ENCODE results near the gene RBM19.

The RBM19 gene

GRCh38 chr12:113867258-113867657 lies 98.9 kb downstream of the RBM19 start:
- TF ChIP-seq, protein P1, sequence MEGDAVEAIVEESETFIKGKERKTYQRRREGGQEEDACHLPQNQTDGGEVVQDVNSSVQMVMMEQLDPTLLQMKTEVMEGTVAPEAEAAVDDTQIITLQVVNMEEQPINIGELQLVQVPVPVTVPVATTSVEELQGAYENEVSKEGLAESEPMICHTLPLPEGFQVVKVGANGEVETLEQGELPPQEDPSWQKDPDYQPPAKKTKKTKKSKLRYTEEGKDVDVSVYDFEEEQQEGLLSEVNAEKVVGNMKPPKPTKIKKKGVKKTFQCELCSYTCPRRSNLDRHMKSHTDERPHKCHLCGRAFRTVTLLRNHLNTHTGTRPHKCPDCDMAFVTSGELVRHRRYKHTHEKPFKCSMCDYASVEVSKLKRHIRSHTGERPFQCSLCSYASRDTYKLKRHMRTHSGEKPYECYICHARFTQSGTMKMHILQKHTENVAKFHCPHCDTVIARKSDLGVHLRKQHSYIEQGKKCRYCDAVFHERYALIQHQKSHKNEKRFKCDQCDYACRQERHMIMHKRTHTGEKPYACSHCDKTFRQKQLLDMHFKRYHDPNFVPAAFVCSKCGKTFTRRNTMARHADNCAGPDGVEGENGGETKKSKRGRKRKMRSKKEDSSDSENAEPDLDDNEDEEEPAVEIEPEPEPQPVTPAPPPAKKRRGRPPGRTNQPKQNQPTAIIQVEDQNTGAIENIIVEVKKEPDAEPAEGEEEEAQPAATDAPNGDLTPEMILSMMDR (IDR thresholded peaks at IDR 0.05; ENCODE audit: low read length): no peak
- TF ChIP-seq EZH2 (optimal IDR thresholded peaks at IDR 0.05; ENCODE audit: low read depth, low read length) (no peak), EZH2phosphoT487 (IDR thresholded peaks at IDR 0.05; ENCODE audit: low read length) (no peak)
- Histone ChIP-seq H3K36me3 (replicated peaks; ENCODE audit: insufficient read depth, low read length) (no peaks in the 10 kb centered on the region), H3K9ac (ENCODE audit: low read length) (no peak overlapping the region), H3K4me1 (ENCODE audit: low read length) (no peaks in the 10 kb centered on the region), H4K20me1 (ENCODE audit: insufficient read depth, low read length) (no peaks in the 10 kb centered on the region), H3K4me2 (ENCODE audit: low read depth, low read length) (no peak overlapping the region), H2AFZ (ENCODE audit: low read length) (no peak overlapping the region), H3K27me3 (replicated peaks; ENCODE audit: insufficient read depth, low read length) (no peaks in the 10 kb centered on the region), H3K4me3 (ENCODE audit: low read length) (no peak overlapping the region), H3K79me2 (ENCODE audit: low read length) (no peaks in the 10 kb centered on the region), H3F3A (ENCODE audit: insufficient read depth, low read length) (no peaks in the 10 kb centered on the region), H3K9me3 (replicated peaks; ENCODE audit: insufficient read depth, low read length) (no peaks in the 10 kb centered on the region), H3K9me2 (replicated peaks; ENCODE audit: insufficient read depth, low read length) (no peaks in the 10 kb centered on the region), H3K27ac (ENCODE audit: low read length) (no peak overlapping the region)
- DNase-seq: no peak

DNA sequence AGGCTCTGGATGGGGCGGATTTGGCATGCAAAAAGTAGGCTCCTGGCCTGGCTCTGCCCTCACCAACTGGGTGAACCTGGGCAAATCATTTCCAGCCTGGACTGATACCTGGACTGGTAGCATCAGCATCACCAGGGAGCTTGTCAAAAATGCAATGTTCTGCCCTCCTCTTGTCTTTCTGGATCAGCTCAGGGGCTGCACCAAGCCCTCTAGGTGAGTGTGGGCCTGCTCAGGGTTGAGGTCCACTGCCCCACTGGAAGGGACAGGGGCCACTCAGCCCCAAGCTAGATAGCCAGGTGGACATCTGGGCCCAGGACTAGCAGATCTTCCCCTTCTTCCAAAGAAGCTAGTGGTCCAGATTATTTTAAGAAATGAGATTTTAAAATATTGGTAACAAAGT lies 99.6 kb downstream of the RBM19 start:
- H3K9me2 ChIP-seq (replicated peaks; ENCODE audit: insufficient read depth, low read length): no peaks in the 10 kb centered on the region
- H3K4me3 ChIP-seq (ENCODE audit: low read length): no peak overlapping the region
- TF ChIP-seq EZH2 (optimal IDR thresholded peaks at IDR 0.05; ENCODE audit: low read depth, low read length) (no peak), EZH2phosphoT487 (IDR thresholded peaks at IDR 0.05; ENCODE audit: low read length) (no peak)
- TF ChIP-seq, protein P1 (IDR thresholded peaks at IDR 0.05; ENCODE audit: low read length): no peak

GRCh38 chr12:113863455-113863845 lies 102.7 kb downstream of the RBM19 start:
- no peaks in the 10 kb centered on the region for H3K4me1 ChIP-seq (ENCODE audit: low read length)
- H3K27me3 ChIP-seq (replicated peaks; ENCODE audit: insufficient read depth, low read length): no peaks in the 10 kb centered on the region
- TF ChIP-seq EZH2phosphoT487 (IDR thresholded peaks at IDR 0.05; ENCODE audit: low read length) (no peak), EZH2 (optimal IDR thresholded peaks at IDR 0.05; ENCODE audit: low read depth, low read length) (no peak)
- TF ChIP-seq, protein P1 (IDR thresholded peaks at IDR 0.05; ENCODE audit: low read length): no peak
- H3K27ac ChIP-seq (ENCODE audit: low read length): no peak overlapping the region
- no peak overlapping the region for H3K9ac ChIP-seq (ENCODE audit: low read length)
- no peaks in the 10 kb centered on the region for H3K36me3 ChIP-seq (replicated peaks; ENCODE audit: insufficient read depth, low read length)
- H4K20me1 ChIP-seq (ENCODE audit: insufficient read depth, low read length): no peaks in the 10 kb centered on the region
- DNase-seq: no peak
- no peaks in the 10 kb centered on the region for H3K9me2 ChIP-seq (replicated peaks; ENCODE audit: insufficient read depth, low read length)
- H3K79me2 ChIP-seq (ENCODE audit: low read length): no peaks in the 10 kb centered on the region
- no peak overlapping the region for H2AFZ ChIP-seq (ENCODE audit: low read length)
- H3K9me3 ChIP-seq (replicated peaks; ENCODE audit: insufficient read depth, low read length): no peaks in the 10 kb centered on the region
- H3K4me2 ChIP-seq (ENCODE audit: low read depth, low read length): no peak overlapping the region
- H3K4me3 ChIP-seq (ENCODE audit: low read length): no peak overlapping the region
- H3F3A ChIP-seq (ENCODE audit: insufficient read depth, low read length): no peaks in the 10 kb centered on the region

More for the DNA sequence above, 99.6 kb downstream of the RBM19 start:
- H3K79me2 ChIP-seq (ENCODE audit: low read length): no peaks in the 10 kb centered on the region
- no peaks in the 10 kb centered on the region for H4K20me1 ChIP-seq (ENCODE audit: insufficient read depth, low read length)
- H2AFZ ChIP-seq (ENCODE audit: low read length): no peak overlapping the region
- H3K27ac ChIP-seq (ENCODE audit: low read length): no peak overlapping the region
- H3K4me1 ChIP-seq (ENCODE audit: low read length): no peaks in the 10 kb centered on the region
- no peak for DNase-seq
- H3K9ac ChIP-seq (ENCODE audit: low read length): no peak overlapping the region
- H3K4me2 ChIP-seq (ENCODE audit: low read depth, low read length): no peak overlapping the region
- no peaks in the 10 kb centered on the region for H3K27me3 ChIP-seq (replicated peaks; ENCODE audit: insufficient read depth, low read length)
- H3F3A ChIP-seq (ENCODE audit: insufficient read depth, low read length): no peaks in the 10 kb centered on the region
- no peaks in the 10 kb centered on the region for H3K9me3 ChIP-seq (replicated peaks; ENCODE audit: insufficient read depth, low read length)
- no peaks in the 10 kb centered on the region for H3K36me3 ChIP-seq (replicated peaks; ENCODE audit: insufficient read depth, low read length)
